ENCODE data around the gene CCDC171.

Gene CCDC171

DNA sequence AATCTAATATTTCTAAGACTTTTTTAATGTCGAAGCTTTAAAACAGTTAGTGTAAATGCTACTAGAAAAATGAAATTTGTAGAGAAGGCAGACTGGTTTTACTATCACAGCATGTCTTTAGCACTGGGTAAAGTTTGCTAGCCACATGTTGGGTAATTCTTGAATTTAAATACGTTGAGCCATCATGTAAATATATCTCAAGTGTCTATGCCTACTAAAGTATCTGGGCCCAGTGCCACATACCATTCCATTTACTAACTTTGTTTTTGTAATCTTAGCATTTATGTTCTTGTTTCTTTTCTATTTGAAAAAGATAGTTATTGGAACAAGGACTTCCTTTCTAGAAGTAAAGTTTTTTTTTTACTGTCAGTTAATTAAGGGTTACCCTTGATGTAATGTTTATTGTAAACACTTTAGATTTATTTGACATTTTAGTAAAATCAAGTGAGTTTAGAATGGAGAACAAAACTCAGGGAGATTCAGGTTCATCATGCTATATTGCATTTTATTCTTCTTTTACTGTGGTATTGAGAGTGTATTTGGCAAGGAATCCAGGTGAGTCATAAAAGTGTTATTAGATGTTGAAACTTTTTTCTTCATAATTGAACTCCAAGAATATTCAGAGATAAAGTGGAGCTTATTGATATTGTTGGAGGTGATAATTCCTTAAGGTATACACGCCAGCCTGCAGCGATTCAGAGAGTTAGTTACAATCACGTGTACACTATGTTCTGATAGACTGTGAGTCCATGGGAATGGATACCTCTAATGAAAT, 182.4 kb downstream of the CCDC171 start:
- ChIA-PET CTCF (interaction anchor here (1.1 kb wide), 1 partner anchor 21 kb away, joined by 4 read pairs; no protein-coding TSS in a partner anchor), POLR2A (no interaction called here)
- Histone ChIP-seq H3K9me3 (ENCODE audit: control insufficient read depth, insufficient read depth, low read depth, low read length) (no peaks in the 10 kb centered on the region), H3K36me3 (ENCODE audit: control insufficient read depth in 2 of 2, insufficient read depth in 1 of 2, low read length in 2 of 2) (no peaks in the 10 kb centered on the region), H3K27ac (ENCODE audit: extremely low read depth, low read depth, low read length) (no peak overlapping the region), H3K4me1 (ENCODE audit: control insufficient read depth, insufficient read depth, low read length) (no peaks in the 10 kb centered on the region; the same call in 1 of the 2 replicates), H3K4me3 (ENCODE audit: low read depth, low read length) (no peak overlapping the region)
- TF ChIP-seq FEZF1 (tag by site-specific recombination; IDR thresholded peaks at IDR 0.05): no peak
- TF ChIP-seq, protein P1, sequence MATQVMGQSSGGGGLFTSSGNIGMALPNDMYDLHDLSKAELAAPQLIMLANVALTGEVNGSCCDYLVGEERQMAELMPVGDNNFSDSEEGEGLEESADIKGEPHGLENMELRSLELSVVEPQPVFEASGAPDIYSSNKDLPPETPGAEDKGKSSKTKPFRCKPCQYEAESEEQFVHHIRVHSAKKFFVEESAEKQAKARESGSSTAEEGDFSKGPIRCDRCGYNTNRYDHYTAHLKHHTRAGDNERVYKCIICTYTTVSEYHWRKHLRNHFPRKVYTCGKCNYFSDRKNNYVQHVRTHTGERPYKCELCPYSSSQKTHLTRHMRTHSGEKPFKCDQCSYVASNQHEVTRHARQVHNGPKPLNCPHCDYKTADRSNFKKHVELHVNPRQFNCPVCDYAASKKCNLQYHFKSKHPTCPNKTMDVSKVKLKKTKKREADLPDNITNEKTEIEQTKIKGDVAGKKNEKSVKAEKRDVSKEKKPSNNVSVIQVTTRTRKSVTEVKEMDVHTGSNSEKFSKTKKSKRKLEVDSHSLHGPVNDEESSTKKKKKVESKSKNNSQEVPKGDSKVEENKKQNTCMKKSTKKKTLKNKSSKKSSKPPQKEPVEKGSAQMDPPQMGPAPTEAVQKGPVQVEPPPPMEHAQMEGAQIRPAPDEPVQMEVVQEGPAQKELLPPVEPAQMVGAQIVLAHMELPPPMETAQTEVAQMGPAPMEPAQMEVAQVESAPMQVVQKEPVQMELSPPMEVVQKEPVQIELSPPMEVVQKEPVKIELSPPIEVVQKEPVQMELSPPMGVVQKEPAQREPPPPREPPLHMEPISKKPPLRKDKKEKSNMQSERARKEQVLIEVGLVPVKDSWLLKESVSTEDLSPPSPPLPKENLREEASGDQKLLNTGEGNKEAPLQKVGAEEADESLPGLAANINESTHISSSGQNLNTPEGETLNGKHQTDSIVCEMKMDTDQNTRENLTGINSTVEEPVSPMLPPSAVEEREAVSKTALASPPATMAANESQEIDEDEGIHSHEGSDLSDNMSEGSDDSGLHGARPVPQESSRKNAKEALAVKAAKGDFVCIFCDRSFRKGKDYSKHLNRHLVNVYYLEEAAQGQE (tag by site-specific recombination; IDR thresholded peaks at IDR 0.05): no peak
- TF ChIP-seq SP7 (tag by site-specific recombination; IDR thresholded peaks at IDR 0.05): 0 out of 2 replicates have a peak, but pooled peaks have one; percentile 34
- peak; percentile 60 for TF ChIP-seq ZNF366 (tag by site-specific recombination; conservative IDR thresholded peaks at IDR 0.05)
- TF ChIP-seq, protein P2, sequence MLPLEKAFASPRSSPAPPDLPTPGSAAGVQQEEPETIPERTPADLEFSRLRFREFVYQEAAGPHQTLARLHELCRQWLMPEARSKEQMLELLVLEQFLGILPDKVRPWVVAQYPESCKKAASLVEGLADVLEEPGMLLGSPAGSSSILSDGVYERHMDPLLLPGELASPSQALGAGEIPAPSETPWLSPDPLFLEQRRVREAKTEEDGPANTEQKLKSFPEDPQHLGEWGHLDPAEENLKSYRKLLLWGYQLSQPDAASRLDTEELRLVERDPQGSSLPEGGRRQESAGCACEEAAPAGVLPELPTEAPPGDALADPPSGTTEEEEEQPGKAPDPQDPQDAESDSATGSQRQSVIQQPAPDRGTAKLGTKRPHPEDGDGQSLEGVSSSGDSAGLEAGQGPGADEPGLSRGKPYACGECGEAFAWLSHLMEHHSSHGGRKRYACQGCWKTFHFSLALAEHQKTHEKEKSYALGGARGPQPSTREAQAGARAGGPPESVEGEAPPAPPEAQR (tag by site-specific recombination; IDR thresholded peaks at IDR 0.05): no peak
- no peak for TF ChIP-seq KLF16 (tag by site-specific recombination; IDR thresholded peaks at IDR 0.05)
- 0 out of 2 replicates have a peak, but pooled peaks have one; percentile 15 for TF ChIP-seq ZEB2 (tag by site-specific recombination; IDR thresholded peaks at IDR 0.05)
- TF ChIP-seq ZBTB48 (tag by site-specific recombination; IDR thresholded peaks at IDR 0.05): no peak
- TF ChIP-seq SETDB1 (IDR thresholded peaks at IDR 0.05; ENCODE audit: insufficient read length, low read length): no peak
- TF ChIP-seq ZNF560 (tag by site-specific recombination; IDR thresholded peaks at IDR 0.05; ENCODE audit: borderline replicate concordance): no peak
- TF ChIP-seq, protein P3, sequence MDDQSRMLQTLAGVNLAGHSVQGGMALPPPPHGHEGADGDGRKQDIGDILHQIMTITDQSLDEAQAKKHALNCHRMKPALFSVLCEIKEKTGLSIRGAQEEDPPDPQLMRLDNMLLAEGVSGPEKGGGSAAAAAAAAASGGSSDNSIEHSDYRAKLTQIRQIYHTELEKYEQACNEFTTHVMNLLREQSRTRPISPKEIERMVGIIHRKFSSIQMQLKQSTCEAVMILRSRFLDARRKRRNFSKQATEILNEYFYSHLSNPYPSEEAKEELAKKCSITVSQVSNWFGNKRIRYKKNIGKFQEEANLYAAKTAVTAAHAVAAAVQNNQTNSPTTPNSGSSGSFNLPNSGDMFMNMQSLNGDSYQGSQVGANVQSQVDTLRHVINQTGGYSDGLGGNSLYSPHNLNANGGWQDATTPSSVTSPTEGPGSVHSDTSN (CRISPR knock-in tag; IDR thresholded peaks at IDR 0.05): no peak
- no peak for TF ChIP-seq MEIS1 (CRISPR knock-in tag; IDR thresholded peaks at IDR 0.05; ENCODE audit: borderline replicate concordance)
- TF ChIP-seq, protein P4, sequence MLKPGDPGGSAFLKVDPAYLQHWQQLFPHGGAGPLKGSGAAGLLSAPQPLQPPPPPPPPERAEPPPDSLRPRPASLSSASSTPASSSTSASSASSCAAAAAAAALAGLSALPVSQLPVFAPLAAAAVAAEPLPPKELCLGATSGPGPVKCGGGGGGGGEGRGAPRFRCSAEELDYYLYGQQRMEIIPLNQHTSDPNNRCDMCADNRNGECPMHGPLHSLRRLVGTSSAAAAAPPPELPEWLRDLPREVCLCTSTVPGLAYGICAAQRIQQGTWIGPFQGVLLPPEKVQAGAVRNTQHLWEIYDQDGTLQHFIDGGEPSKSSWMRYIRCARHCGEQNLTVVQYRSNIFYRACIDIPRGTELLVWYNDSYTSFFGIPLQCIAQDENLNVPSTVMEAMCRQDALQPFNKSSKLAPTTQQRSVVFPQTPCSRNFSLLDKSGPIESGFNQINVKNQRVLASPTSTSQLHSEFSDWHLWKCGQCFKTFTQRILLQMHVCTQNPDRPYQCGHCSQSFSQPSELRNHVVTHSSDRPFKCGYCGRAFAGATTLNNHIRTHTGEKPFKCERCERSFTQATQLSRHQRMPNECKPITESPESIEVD (tag by site-specific recombination; IDR thresholded peaks at IDR 0.05): peak; percentile 60
- TF ChIP-seq HOXD13 (CRISPR knock-in tag; IDR thresholded peaks at IDR 0.05; ENCODE audit: borderline replicate concordance): no peak
- TF ChIP-seq ZNF600 (tag by site-specific recombination; IDR thresholded peaks at IDR 0.05): no peak
- TF ChIP-seq OSR2 (tag by site-specific recombination; IDR thresholded peaks at IDR 0.05): no peak
- TF ChIP-seq ZNF248 (tag by site-specific recombination; IDR thresholded peaks at IDR 0.05): no peak
- no peak for TF ChIP-seq ZNF146 (tag by site-specific recombination; IDR thresholded peaks at IDR 0.05)
- TF ChIP-seq KLF9 (tag by site-specific recombination; IDR thresholded peaks at IDR 0.05; ENCODE audit: low read depth): no peak

Data from HEK293 (cell line).